B cell (primary cell): ENCODE measurements around the gene CTRL. TPM values are rescaled to one million over a fixed set of nuclear protein-coding genes. Genes with fewer than 3 reads are reported as not detected.

ENCODE experiments used
- ATAC-seq: fragments of 200-7000 bp; cut with Tn5 transposase; one replicate; pipeline ENCODE4 v1.10.0; 2021; ENCODE audit warnings: low read depth, mild to moderate bottlenecking, moderate number of reproducible peaks, moderate library complexity
- CTCF ChIA-PET: fragments of 350-600 bp; sonication (Branson Sonifier 250); formaldehyde crosslinking; loops from one replicate; lab custom pipeline; 2021; ENCODE audit warnings: antibody characterized with exemption, inconsistent platforms; lab: Charles Lee
- POLR2A ChIA-PET: fragments of 350-600 bp; sonication (Branson Sonifier 250); formaldehyde crosslinking; loops from one replicate; lab custom pipeline; 2021; ENCODE audit warnings: antibody characterized with exemption; lab: Charles Lee
- DNase-seq: peaks from one replicate; pipeline ENCODE4 v3.0.0; 2013
- H2AFZ ChIP-seq: 2 replicates; pipeline ENCODE4 v1.6.1; 2012; ENCODE audit warnings: mild to moderate bottlenecking, low read depth, low read length; ENCODE audit not compliant: insufficient read depth, poor library complexity, severe bottlenecking
- H3K27ac ChIP-seq, 2 donors: 1 replicate in 1 of 2; 2 replicates in 1 of 2; pipeline ENCODE4 v1.5.1; 2012 to 2013; ENCODE audit warnings: low read length in 2 of 2, mild to moderate bottlenecking in 2 of 2, moderate library complexity in 1 of 2
- H3K27me3 ChIP-seq, 4 experiments: fragments of 200-600 bp in 1 of 4; sonication (generic) in 1 of 4; replicated peaks in 1 of 4; 1 replicate in 2 of 4; 2 replicates in 2 of 4; pipeline versions ENCODE4 v1.6.1 to v1.7.0; 2013 to 2016; ENCODE audit warnings: low read length in 3 of 4, mild to moderate bottlenecking in 2 of 4, mixed read lengths in 1 of 4, moderate library complexity in 1 of 4; ENCODE audit not compliant: insufficient read depth in 4 of 4, control insufficient read depth in 3 of 4; ENCODE audit errors: control extremely low read depth in 1 of 4
- H3K36me3 ChIP-seq, 2 experiments: replicated peaks in 1 of 2; 1 replicate in 1 of 2; 2 replicates in 1 of 2; pipeline versions ENCODE4 v1.6.1 to v1.7.1; 2013; ENCODE audit warnings: low read length in 1 of 2; ENCODE audit not compliant: insufficient read depth in 2 of 2, control insufficient read depth in 1 of 2; ENCODE audit errors: control extremely low read depth in 1 of 2, extremely low read depth in 1 of 2
- H3K4me1 ChIP-seq, 2 donors: fragments of 200-600 bp in 1 of 2; sonication (generic) in 1 of 2; 1 replicate in 1 of 2; 2 replicates in 1 of 2; pipeline versions ENCODE4 v1.5.1 to v1.6.1; 2013 to 2017; ENCODE audit warnings: low read length in 2 of 2; ENCODE audit not compliant: control insufficient read depth in 2 of 2, insufficient read depth in 2 of 2
- H3K4me2 ChIP-seq: replicated peaks from 2 replicates; pipeline ENCODE3; 2012; ENCODE audit warnings: mild to moderate bottlenecking, low read depth, low read length; ENCODE audit not compliant: poor library complexity, severe bottlenecking
- H3K4me3 ChIP-seq, 5 experiments: fragments of 200-600 bp in 1 of 5; sonication (generic) in 1 of 5; 1 replicate in 3 of 5; 2 replicates in 2 of 5; pipeline versions ENCODE4 v1.5.1 to v1.7.0; 2011 to 2016; ENCODE audit warnings: low read length in 4 of 5, mild to moderate bottlenecking in 4 of 5, low read depth in 2 of 5, control low read depth in 1 of 5, moderate library complexity in 1 of 5; ENCODE audit not compliant: insufficient read depth in 1 of 5; ENCODE audit errors: control extremely low read depth in 1 of 5, extremely low read depth in 1 of 5
- H3K79me2 ChIP-seq: fragments of 200-600 bp; sonication (generic); one replicate; pipeline ENCODE4 v1.6.0; 2016; ENCODE audit warnings: low read length; ENCODE audit not compliant: control insufficient read depth, insufficient read depth
- H3K9ac ChIP-seq: fragments of 200-600 bp; sonication (generic); 2 replicates; pipeline ENCODE4 v1.6.1; 2017; ENCODE audit warnings: mild to moderate bottlenecking, low read length, moderate library complexity
- H3K9me3 ChIP-seq, 3 donors: one replicate each; pipeline versions ENCODE4 v1.6.1 to v1.7.1; 2013; ENCODE audit warnings: low read length in 2 of 3; ENCODE audit not compliant: control insufficient read depth in 2 of 3, insufficient read depth in 1 of 3; ENCODE audit errors: control extremely low read depth in 1 of 3
- H4K20me1 ChIP-seq: 2 replicates; pipeline ENCODE4 v1.6.0; 2012; ENCODE audit warnings: mild to moderate bottlenecking, low read length; ENCODE audit not compliant: insufficient read depth, control insufficient read depth, poor library complexity, severe bottlenecking
- H3K27ac Mint-ChIP-seq: one replicate; pipeline ENCODE4 v1.8.0; 2021; ENCODE audit warnings: mixed read lengths
- H3K27me3 Mint-ChIP-seq: one replicate; pipeline ENCODE4 v1.8.0; 2021; ENCODE audit warnings: mixed read lengths
- H3K4me1 Mint-ChIP-seq: one replicate; pipeline ENCODE4 v1.8.0; 2021; ENCODE audit warnings: mixed read lengths
- H3K4me3 Mint-ChIP-seq: one replicate; pipeline ENCODE4 v1.8.0; 2021; ENCODE audit warnings: mixed read lengths
- H3K9me3 Mint-ChIP-seq: one replicate; pipeline ENCODE4 v1.8.0; 2022; ENCODE audit warnings: mixed read lengths; ENCODE audit not compliant: insufficient read depth
- CTCF ChIP-seq: fragments of 200-600 bp; IDR thresholded peaks from one replicate; pipeline ENCODE4 v1.8.0; 2022; ENCODE audit warnings: antibody characterized with exemption, mild to moderate bottlenecking
- EZH2 ChIP-seq: IDR thresholded peaks from 2 replicates; pipeline ENCODE4 v1.6.1; 2012; ENCODE audit warnings: borderline replicate concordance, low read depth, mild to moderate bottlenecking, moderate library complexity, low read length; ENCODE audit not compliant: insufficient read depth, poor library complexity, severe bottlenecking
- WGBS: methylation state at CpG from one replicate; pipeline ENCODE4 v1.1.5; 2013; ENCODE audit warnings: missing lambda C conversion rate; ENCODE audit not compliant: insufficient coverage; 5-methylcytosine and 5-hydroxymethylcytosine counted together
- intact Hi-C: fragments of 100-400 bp; cut with micrococcal nuclease; formaldehyde crosslinking; loops from one replicate; pipeline ENCODE4 v1.10.0; 2022
- polyA plus RNA-seq: library from polyadenylated mRNA; depleted of rRNA; stranded (reverse); fragments of >200 nt; gene quantifications from 2 replicates; pipeline ENCODE4 v1.2.3, GENCODE V29; 2012
- total RNA-seq, 2 donors: library from RNA; stranded (reverse); fragments of 120-200 nt in 1 of 2; gene quantifications; 1 replicate in 1 of 2; 2 replicates in 1 of 2; pipeline versions ENCODE4 v1.2.3 to v1.2.4, GENCODE V29; 2013 to 2022

Gene CTRL
- total and polyA plus RNA-seq, 2 donors (not counting 1 experiment from before 2014, with no cell fraction given) = 5.8 to 19.0 TPM

- H3K9ac ChIP-seq = no peak overlapping the region
- WGBS = 97% methylated on average over 13 of the region's 13 CpGs
- no peaks in the 10 kb centered on the region for H3K4me1 ChIP-seq
- H3K36me3 ChIP-seq = peaks cover 0 to 27% of the 10 kb centered on the region in 2 experiments
- H4K20me1 ChIP-seq = peaks cover 1% of the 10 kb centered on the region
- Mint-ChIP-seq H3K4me3 (no peak overlapping the region), H3K27me3 (no peaks in the 10 kb centered on the region), H3K27ac (no peak overlapping the region), H3K4me1 (peaks cover under 1% of the 10 kb centered on the region), H3K9me3 (no peaks in the 10 kb centered on the region)
- no peak overlapping the region for H3K4me3 ChIP-seq
- intact Hi-C loops = loop anchor here (10.0 kb wide), 1 partner anchor 263 kb away; no protein-coding TSS in a partner anchor
- DNase-seq = no peak
- H3K27me3 ChIP-seq = no peaks in the 10 kb centered on the region
- peaks cover 20% of the 10 kb centered on the region for H3K79me2 ChIP-seq
- ATAC-seq = no peak
- H3K27ac ChIP-seq = no peak overlapping the region
- no peak overlapping the region for H2AFZ ChIP-seq
- H3K4me2 ChIP-seq = no peak overlapping the region
- H3K9me3 ChIP-seq = no peaks in the 10 kb centered on the region
- POLR2A ChIA-PET = no interaction called here
- CTCF ChIA-PET = interaction anchor here (1.3 to 2.5 kb wide), 2 partner anchors 20 to 285 kb away, joined by 3 to 5 read pairs; no protein-coding TSS in a partner anchor
- TF ChIP-seq CTCF = no peak
- no peak for TF ChIP-seq EZH2
These were observed 29.9 kb upstream of the CTRL start for GRCh38 chr16:67961551-67961957.

- ChIA-PET POLR2A (no interaction called here), CTCF (interaction anchor here (1.5 to 2.5 kb wide), 2 partner anchors 18 to 31 kb away, joined by 5 read pairs; no protein-coding TSS in a partner anchor)
- Histone ChIP-seq H3K79me2 (peaks cover 18% of the 10 kb centered on the region), H3K27ac (no peak overlapping the region), H3K9me3 (no peaks in the 10 kb centered on the region), H3K27me3 (no peaks in the 10 kb centered on the region), H3K4me2 (no peak overlapping the region), H3K9ac (no peak overlapping the region), H2AFZ (no peak overlapping the region), H3K4me1 (no peaks in the 10 kb centered on the region), H3K36me3 (peaks cover 0 to 27% of the 10 kb centered on the region in 2 experiments), H3K4me3 (no peak overlapping the region), H4K20me1 (no peaks in the 10 kb centered on the region)
- DNase-seq (no peak), ATAC-seq (no peak)
- no peak for TF ChIP-seq CTCF
- no peak for TF ChIP-seq EZH2
- intact Hi-C loops = loop anchor here (10.0 kb wide), 1 partner anchor 265 kb away; no protein-coding TSS in a partner anchor
- H3K27ac Mint-ChIP-seq = no peak overlapping the region
- no peaks in the 10 kb centered on the region for H3K9me3 Mint-ChIP-seq
- no peaks in the 10 kb centered on the region for H3K4me1 Mint-ChIP-seq
- WGBS = 97% methylated on average over 9 of the region's 11 CpGs
- H3K27me3 Mint-ChIP-seq = no peaks in the 10 kb centered on the region
- no peak overlapping the region for H3K4me3 Mint-ChIP-seq
These were observed 28.1 kb upstream of the CTRL start for GRCh38 chr16:67959536-67960329.
